HG02943 (cell line): ENCODE measurements around the gene ATP8A1.

Experiments
- ATAC-seq: cut with Tn5 transposase; IDR thresholded peaks from one replicate; pipeline ENCODE4 v1.9.1; 2021; ENCODE audit warnings: mild to moderate bottlenecking, low read depth, moderate library complexity; ENCODE audit not compliant: unreplicated experiment

ATP8A1 gene

DNA sequence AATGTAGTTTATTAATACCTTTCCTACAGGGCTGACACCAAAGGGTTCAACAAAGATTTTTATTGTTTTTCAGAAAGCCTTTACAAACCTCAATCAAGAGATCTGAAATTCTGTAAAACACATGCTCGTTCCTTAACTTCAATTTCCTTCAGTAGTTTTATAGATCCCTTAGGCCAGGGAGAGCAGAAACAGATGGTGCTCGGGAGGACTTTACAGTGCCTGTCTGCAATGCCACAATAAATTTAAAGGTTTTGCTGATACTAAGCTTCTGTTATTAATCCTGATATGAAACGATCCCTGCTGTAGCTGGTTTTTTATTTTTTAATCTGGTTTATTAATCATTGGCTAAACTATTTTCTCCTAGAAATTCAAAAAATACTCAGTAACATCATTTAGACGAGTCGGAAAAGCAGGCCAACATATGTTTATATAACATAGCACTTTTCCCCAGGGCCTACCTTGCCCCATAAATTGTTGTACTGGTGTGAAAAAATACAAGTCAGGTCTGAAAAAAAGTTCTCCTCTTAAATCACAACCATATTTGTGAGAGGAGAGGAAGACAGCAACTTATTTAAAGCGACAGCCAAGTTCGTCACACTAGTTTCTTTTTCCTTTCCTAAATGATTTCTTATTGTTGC, 219.9 kb downstream of the ATP8A1 start:
- no peak for ATAC-seq

DNA sequence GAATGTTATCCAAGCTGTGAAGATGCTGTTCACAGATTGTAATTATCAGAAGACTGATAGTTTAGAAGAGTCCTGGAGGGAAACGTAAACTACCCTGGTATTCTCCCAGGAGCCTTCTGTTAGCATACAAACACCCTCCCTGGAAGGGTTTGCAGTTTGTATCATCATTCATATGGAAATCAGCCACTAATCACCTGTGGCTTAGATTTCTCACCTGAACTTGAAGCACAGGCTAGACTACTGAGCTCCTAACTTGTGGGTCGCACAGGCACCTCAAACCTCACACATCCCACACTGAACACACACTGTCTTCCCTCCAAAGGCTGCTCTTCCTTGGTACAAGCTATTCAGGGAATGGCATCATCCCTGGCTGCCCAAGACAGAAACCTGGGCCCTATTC, 228.9 kb downstream of the ATP8A1 start:
- no peak for ATAC-seq

DNA sequence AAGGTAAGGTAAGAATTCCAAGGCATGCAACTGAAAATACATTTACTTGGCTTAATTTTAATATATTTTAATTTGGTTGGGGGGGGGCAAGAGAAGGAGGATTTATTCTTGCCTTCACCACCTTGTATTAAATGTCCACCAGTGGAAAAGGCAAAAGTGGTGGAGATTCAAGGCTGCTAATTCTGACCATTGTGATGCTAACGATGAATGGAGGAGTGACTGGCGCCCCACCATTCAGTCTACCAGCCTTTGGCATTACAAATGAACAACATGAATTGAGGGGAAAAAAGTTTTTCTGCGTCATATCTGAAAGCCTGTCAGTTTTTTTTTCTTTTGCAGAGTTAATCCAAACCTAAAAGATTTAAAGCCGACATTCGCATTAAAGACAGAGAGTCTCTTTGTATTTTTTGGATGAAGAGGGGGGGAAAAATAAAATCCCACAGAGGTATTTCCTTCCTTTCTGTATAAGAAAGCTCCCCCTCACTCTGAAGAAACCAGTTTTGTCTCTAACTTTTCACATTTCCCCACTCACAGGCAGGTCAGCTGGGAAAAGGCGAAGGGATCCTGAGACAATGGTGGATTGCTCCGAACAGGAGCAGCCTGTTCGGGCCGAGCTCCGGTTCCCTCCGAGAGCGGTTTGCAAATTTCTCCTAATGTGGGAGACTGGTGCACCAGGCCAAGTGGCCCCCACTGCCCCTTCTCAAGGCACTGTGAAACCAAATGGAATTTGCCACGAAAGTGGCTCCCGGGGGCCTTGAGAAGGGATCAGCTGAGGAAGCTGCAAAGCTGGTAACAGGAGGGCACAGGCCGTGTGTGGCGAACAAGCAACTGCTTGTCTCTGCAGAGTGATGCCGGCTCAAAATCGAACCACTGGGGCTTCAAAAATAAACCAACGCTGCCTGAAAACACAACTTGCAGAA, 231.5 kb downstream of the ATP8A1 start:
- ATAC-seq: no peak

GRCh38 chr4:42420140-42420539, 236.8 kb downstream of the ATP8A1 start:
- no peak for ATAC-seq

DNA sequence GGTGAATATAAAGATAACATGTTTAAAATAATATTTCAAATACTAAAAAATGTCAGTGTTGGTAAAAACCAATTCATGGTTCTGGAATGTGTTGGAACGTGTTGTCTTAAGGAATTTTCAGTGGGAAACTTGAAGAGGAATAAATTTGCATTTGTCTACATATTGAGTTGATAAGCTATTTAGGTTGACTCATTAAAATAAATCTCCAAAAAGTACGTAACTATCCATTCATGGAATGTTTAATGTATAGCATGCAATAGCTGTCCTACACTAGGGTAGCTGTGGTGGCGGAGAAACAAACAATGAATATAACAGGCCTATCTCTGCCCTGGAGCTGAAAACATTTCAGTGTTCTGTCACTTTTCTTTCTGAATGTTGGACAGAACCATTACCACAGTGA, 239.4 kb downstream of the ATP8A1 start:
- no peak for ATAC-seq

- no peak for ATAC-seq
Measured at GRCh38 chr4:42416017-42416416, 240.9 kb downstream of the ATP8A1 start.

- ATAC-seq: no peak
Measured at GRCh38 chr4:42415281-42415680, 241.6 kb downstream of the ATP8A1 start.

DNA sequence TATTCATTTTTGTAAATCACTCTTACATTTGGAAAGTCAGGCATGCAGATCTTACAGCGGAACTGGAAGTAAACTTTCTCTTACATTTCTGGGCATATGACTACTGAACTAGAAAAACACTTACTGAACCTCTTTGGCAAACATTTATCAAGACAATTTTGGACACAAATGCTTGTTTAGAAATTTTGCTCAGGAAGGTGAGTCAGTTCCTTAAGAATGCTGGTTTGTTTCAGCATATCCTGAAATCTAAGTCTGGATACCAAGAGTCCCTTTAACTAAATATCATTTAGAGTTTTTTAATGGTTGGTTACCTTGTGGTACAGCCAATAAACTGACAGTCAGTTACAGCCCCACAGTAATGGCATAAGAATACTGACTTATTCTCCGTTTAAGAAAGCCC, 244.7 kb downstream of the ATP8A1 start:
- ATAC-seq: no peak

- no peak for ATAC-seq
Measured at GRCh38 chr4:42411803-42412202, 245.1 kb downstream of the ATP8A1 start.

- no peak for ATAC-seq
Measured at GRCh38 chr4:42410446-42410845, 246.5 kb downstream of the ATP8A1 start.

DNA sequence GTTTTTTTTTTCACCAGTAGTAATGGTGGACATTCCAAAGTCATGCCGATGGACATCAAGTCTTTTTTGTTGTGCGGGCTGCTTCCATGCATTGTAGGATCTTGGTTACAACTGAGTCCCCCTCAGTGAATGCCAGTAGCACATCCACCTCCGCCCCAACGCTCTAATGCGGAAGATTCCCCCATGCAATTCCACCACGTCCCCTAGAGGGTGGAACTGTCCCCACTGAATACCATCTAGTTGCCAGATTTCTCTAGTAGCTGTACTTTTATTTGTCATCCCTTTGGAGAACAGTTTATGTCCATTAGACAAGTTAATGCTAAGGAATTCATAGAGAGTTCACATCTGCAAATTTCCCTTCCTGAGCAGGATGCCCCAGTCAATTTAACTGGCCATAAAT, 252.9 kb downstream of the ATP8A1 start:
- ATAC-seq: no peak

DNA sequence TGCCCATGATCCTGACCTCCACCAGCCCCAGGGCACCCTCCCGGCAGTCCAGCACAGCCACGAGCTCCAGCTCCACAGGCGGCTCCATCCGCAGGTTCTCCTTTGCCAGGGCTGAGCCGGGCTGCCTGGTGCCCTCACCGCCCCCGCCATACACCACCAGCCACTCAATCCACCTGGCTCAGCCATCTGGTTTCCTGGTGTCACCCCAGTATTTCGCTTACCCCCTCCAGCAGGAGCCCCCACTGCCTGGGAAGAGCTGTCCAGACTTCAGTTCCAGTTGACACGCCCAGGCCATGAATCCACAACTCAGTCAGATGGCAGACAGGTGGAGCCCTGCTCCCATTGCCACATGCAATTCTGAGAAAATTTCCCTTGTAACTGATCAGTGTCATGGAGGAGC, 255.7 kb downstream of the ATP8A1 start:
- ATAC-seq: no peak

GRCh38 chr4:42399393-42399792, 257.5 kb downstream of the ATP8A1 start:
- ATAC-seq: no peak

DNA sequence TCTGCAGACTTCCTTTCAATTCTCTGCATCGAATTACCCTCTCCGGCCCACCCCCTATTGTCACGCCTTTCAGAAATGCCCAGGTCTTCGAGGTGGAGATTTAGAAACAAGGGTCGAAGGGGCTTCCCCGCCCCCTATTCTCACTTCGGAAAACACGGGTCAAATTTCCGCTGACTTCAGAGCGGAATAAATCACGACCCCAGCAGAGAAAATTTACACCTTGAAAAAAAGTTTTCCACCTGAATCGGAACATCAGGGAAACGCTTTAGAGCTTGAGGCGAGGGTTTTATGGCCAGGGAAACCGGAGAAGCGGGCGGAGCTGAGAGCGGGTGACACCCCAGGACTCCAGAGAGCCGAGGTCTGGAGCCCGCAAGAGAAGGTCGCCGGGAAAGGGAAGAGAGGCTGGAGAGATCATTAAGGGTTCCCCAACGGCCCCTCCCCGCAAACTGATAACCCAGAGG, 258.0 kb downstream of the ATP8A1 start:
- no peak for ATAC-seq

GRCh38 chr4:42398171-42398870, 258.6 kb downstream of the ATP8A1 start:
- ATAC-seq: no peak

DNA sequence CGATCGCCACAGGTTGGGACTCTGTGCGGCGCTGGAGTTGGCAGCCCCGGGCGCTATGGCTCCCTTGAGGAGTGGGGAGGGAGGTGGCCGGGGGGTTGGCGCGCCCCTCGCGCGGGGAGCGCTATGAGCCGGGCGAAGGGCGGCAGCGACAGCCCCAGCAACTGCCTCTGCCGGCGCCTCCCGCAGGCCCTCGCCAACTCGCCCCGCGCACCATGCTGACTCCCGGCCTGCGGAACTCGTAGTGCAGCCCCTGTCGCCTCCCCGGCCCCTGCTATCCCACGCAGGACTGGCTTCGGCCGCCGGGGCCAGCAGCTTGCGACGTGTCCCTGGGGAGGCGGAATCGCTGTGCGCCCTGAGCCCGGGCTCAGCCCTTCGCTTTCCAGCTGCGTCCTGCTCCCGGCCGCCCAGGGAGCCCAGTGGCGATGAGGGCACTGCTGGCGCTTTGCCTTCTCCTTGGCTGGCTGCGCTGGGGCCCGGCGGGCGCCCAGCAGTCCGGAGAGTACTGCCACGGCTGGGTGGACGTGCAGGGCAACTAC, 259.2 kb downstream of the ATP8A1 start:
- ATAC-seq: no peak

DNA sequence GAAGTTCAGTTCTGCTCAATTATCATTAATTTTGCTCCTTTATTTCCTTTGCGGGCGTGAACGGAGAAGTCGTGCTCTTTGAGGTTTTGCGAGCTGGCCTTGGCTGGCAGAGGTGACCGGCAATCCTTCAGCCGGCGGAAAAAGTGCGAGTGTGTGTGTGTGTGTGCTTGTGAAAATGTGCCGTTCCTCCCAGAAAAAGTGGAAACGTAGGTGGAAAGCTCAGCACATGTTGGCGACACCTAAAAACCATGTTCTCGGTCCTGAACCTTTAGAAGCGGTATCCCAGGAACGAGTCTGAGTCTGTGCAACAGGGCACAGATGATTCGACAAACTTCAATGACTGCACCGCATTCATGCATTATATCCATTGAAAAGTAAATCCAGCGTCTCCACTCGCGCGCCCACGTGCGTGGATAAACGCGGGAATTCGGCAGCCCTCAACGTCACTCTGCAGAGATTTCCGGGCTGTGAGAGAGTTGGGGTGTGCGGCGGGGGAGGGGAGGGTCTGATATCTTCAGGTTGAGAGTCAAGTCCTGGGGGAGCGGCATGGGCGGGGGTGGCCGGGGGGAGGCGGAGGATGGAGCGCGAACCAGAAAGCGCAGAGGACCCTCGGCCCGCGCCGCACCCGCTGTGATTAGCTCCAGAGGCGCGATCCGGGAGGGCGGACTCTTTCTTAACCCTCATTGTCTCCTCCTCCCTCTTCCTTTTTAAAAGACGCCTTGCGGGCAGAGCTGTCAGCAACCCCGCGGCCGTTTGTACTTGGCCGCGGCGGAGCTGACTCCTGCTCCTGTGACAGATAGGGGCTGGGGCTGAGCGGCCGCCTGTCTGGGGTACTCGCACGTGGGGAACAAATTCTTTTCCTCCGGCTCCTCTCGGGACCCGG, 259.9 kb downstream of the ATP8A1 start, which contains the start of gene SHISA3:
Gene SHISA3, plus strand, starts transcription at position 737 of the 883 bp plus-strand sequence. CDS start 569 bp downstream, outside the sequence.
- ATAC-seq: no peak

GRCh38 chr4:42396361-42396751, 260.5 kb downstream of the ATP8A1 start:
- ATAC-seq: no peak

DNA sequence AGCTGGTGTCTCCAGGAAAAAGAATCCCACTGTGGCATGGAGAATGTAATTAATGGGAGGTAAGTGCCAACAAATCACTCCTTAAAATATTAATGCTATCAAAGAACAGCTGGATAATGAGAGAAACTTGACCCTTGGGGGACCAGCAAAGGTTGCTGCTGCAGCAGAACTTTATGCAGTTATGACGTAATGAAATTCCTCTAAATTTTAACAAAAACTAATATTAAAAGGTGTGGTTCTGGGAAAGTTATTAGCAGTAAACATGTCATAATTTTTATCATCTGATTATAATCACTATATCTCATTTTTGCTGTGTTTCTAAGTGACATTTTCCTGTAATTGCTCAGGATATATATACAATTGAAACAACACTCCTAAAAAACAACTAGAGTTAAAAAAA, 261.3 kb downstream of the ATP8A1 start:
- no peak for ATAC-seq

- no peak for ATAC-seq
Measured at GRCh38 chr4:42392436-42392835, 264.5 kb downstream of the ATP8A1 start.
